CD4-positive, alpha-beta T cell treated with Interleukin-6 at 100 ng/mL for 8 hours (primary cell): Measurements from ENCODE around the gene ZNF821.
"Not testable (repeated sequence)": the region's sequence is repeated elsewhere in the genome, so short reads cannot be mapped to it uniquely, and the experiment has no call there.

Experiments
- DNase-seq: peaks from one replicate; pipeline ENCODE4 v3.0.0-alpha.2; 2020; ENCODE audit warnings: mixed read lengths, low spot score

ZNF821 gene

GRCh38 chr16:71899171-71899570 is 15.2 kb upstream of the ZNF821 start:
- no peak for DNase-seq

DNA sequence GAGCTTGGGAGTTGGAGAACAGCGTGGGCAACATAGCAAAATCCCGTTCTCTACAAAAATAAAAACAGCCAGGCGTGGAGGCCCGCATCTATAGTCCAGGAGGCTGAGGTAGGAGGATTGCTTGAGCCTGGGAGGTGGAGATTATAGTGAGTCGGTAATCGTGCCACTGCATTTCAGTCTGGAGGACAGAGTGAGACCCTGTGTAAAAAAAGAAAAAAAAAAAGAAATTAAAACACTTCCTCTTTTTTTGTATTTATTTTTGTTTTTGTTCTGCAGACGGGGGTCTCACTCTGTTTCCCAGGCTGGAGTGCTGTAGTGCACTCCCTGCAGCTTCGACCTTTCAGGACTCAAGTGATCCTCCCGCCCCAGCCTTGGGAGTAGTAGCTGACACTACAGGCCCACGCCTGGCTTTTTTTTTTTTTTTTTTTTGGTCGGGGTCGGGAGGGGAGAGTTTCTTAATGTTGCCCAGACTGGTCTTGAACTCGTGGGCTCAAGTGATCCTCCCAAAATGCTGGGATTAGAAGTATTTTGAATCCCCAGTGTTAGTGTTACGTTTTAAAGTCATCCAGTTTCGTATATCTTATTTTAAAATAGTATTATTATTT is 12.9 kb upstream of the ZNF821 start:
- DNase-seq = no peak

DNA sequence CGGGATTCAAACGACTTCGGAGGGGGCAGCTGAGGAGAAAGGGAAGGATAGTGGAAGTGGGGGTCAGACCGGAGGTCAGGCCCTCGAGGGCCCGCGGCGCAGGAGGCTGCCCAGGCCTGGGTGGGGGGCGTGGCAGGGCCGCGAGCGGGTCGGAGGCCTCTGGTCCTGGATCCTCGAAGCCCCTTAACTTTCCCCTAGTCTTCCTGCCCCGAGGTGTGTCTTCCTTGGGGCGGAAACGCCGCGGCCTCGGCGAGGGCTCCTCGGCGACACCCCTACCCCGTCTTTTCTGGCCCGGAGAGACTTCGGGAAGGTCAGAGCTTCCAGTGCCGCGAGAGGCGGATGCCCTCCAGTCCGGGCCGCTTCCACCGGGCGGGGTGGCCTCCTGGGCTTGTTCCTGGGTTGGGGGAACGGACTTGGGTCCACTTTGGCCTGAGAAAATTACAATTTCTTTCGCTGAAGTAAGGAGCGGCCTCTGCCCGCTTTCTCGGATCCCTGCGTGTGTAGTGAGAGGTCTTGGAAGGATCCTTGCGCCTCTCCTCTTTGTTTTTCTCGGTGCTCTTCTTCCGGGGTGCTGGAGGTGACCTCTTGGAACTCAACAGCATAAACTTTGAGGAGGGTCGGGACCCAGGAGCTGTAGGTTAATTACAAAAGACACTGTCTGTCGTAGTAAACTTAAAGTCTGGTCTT is 11.8 kb upstream of the ZNF821 start:
- DNase-seq = peak; percentile 22

DNA sequence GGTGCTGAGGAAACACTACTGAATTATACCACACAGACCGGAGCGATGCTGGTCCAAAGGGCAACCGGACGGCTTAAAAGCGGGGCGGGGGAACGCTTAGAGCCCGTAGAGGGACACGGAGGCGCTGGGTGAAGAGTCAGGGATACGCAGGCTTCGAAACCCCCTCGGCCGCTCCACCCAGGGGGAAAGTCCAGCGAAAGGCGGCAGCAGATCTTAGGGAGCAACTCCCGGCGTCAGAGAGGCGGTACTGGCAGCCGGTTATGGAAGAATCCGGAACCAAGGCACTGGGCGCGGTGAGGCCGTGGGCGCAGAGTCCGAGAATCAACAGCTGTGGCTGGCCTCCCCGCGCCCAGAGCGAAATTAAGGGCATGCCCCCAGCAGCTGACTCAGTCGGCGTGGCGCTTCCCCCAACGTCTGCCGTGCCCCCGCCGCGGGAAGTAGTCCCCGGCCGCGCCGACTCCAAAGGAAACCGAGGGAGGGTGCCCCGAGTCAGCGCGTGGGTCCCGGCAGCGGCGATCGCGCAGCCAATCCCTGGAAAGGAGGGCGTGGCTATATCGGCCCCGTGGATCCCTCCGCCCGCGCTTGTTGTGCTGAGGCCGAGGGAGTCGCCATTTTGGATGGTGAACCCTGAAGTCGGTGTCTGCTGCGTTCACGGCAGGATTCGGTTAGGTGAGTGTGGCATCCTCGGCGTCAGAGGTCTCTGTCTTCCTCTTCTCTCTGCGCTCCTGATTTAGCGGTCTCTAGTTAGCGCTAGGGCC is 11.1 kb upstream of the ZNF821 start, which contains the start of gene IST1:
IST1 (plus strand) TSS at position 611 of the 758 bp plus-strand sequence. CDS start 20,110 bp downstream, outside the sequence.
- peak; percentile 97 for DNase-seq

DNA sequence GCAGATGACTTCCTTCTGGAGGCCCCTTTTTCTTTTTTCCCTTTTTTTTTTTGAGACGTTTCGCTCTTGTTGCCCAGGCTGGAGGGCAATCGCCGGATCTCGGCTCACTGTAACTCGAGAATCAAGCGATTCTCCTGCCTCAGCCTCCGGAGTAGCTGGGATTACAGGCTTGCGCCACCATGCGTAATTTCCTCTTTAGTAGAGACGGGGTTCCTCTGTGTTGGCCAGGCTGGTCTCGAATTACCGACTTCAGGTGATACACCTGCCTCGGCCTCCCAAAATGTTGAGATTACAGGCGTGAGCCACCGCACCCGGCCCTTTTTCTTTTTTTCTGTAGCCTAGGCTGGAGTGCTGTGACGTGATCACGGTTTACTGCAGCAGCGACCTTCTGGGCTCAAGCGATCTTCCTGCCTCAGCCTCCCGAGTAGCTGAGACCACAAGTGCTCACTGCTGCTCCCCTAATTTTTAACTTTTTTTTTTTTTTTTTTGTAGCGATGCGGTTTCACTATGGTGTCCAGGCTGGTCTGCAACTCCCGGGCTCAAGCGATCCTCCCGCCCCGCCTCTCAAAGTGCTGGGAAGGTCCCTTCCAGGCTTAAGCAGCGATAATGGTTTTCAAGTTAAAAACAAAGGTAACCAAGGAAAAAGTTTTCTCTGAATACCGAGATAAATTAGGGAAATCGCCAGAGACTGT is 10.4 kb upstream of the ZNF821 start:
- DNase-seq = peak; percentile 44

- no peak for DNase-seq
Observed at GRCh38 chr16:71893888-71894228, 9.9 kb upstream of the ZNF821 start.

DNA sequence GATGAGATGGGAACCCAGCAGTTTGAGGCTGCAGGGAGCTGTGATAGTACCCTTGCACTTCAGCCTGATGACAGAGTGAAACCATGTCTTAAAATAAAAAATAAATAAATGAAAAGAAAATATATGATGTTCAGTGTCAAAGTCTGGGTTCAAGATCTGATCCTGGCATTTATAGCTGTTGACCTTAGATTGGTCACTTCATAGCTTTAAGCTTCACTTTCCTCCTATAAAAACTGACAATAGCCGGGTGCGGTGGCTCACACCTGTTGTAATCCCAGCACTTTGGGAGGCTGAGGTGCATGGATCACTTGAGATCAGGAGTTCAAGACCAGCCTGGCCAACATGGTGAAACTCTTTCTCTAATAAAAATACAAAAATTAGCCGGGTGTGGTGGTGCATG is 5.2 kb upstream of the ZNF821 start:
- no peak for DNase-seq

- DNase-seq = no peak
Observed at GRCh38 chr16:71885261-71885650, 1.3 kb upstream of the ZNF821 start.

DNA sequence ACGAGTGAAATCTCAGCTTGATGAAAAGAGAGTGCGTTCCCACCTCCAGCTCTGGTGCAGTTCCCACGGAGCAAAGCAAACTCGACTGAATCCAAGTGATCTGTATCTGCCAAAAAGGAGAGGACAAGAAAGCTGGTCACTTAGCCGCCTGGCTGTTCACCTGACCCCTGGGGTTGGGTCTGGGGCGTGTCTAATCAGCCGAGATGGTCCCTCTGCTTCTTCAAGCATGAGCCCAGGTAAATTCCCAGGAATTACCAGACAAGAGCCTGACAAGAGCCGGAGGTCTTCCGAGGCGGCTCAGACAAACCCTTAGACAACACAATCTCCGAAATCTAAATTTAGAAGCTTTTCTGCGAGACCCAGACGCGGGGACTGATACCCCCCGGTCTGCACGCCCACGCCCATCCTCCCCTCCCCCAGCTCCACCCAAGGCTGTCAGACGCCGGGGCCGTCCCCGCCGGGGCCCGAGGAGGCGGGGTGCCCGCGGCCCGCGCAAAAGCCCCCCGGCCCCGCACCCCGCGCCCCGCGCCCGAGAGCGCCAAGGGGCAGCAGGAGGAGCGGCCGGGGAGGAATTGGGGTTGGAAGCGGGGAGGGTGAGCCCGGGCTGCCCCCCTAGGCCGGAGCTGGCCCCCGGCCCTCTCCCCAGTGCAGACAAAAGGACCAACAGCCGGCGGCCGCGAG is 674 bp downstream of the ZNF821 start:
- peak; percentile 36 for DNase-seq

DNA sequence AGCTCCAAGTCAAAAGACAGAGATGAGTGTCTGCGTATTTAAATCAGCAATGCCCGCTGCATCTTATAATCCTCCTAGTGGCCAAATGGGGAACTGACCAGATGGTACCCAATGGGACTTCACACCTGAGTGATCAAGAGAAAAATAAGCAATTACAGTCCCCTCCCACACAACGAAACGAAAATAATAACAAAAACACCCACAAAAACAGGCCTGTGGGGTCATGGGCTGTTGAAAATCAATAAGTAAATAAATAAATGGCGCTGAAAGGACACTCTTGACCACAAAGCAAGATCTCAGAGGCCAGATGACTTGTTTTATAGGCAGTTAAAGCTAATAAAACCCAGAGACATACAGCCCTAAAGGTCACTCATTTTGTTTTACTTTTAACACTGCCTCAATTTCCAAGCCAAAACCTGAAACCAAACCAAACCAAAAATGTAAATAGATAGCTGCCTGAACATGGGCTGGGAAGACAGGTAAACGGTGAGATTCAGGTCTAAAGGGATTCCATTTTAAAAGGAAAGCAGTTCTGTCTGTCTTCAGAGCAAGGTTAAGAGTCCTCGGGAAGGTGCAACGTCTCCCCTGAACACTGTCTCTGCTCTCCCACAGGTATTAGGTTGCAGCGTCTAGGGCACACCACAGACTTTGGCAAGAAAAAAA is 1.3 kb downstream of the ZNF821 start:
- DNase-seq = peak; percentile 84

DNA sequence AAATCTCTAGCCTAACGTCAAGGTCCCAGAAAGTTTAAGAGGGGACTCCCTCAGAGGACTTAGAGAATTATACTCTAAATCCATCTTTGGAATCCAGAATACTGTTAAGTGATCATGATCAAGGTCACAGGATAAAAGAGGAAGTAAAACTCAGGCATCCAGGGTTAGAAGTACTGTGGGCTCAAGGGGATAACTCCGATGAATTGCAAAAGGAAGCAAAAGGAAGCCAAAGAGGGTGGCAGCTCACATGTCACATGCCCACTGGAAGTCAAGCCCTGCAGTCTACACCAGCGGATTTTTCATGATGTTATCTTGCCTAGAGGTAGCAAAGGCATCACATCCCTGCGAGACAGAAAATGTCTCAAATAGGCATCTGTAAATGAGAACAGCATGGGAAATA is 3.8 kb downstream of the ZNF821 start:
- no peak for DNase-seq

GRCh38 chr16:71878911-71879310 is 5.1 kb downstream of the ZNF821 start:
- no peak for DNase-seq

GRCh38 chr16:71873199-71873598 is 10.8 kb downstream of the ZNF821 start:
- DNase-seq = no peak

- DNase-seq = no peak
Observed at GRCh38 chr16:71870818-71871217, 13.2 kb downstream of the ZNF821 start.

DNA sequence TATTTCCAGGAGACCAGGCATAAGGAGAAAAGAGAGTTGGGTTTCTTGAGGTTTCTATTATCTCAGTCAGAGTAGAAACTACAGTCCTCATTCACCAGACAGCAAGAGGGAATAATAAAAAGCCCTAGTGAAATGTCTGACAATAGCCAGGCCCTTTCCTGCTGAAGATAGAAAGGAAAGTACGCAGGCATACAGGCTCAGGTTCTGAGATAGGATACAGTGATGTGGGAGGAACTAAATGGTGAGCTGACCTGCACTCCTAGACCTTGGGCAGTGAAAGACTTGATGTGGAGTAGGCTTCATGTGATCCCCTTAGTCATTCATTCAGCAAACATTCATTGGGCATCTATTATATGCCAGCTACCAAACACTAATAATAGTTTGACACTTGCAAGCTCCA is 14.9 kb downstream of the ZNF821 start:
- DNase-seq = no peak

DNA sequence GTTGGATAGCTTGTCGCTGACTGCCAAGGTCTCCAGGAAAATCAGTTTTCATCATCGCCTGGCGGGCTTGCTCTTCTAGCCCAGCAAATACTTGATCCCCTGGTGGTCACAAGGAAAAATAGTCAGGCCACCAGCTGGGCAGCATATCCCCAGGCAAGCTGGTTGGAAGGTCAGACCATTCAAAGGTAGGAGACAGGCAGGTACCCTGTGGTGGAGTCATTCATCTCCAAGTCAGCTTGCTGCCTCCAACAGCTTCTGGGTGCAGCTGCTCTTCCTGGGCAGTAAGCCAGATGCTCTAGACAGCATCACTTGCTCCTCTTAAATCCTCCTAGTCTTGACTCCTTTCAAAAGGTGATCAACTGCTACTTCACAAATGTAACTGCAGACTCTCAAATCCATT is 16.0 kb downstream of the ZNF821 start:
- no peak for DNase-seq

- not testable (repeated sequence) for DNase-seq
Observed at GRCh38 chr16:71867175-71867574, 16.8 kb downstream of the ZNF821 start.

DNA sequence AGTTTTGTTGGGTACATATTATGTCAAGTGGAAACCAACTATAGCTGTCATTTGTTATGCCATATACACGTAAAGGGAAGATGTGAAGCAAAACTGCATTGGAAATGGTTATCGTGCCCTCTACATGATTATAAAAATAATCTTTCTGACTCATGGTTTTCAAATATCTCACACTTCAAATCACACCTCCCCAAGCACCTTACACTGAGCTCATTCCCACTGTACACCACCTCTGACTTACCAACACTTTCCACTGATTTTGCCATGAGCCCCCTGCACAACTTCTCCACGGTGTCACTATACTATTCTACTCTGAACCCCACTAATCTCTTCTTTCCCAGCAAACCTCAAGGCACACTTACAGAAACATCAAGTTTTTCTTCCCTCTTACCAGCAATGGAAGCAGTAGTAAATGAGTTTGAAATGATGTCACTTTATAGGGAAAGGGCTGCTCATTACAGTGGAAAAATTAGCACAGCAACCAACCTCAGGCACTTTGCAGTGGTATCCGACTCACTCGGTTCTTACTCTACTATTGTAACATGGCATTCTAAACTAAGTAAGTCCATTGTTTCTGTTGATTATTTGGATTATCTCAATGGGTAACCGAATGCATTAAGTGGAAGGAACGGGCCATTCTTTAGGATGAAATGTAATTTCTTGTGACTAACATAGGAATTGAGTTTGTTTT is 18.7 kb downstream of the ZNF821 start:
- no peak for DNase-seq

DNA sequence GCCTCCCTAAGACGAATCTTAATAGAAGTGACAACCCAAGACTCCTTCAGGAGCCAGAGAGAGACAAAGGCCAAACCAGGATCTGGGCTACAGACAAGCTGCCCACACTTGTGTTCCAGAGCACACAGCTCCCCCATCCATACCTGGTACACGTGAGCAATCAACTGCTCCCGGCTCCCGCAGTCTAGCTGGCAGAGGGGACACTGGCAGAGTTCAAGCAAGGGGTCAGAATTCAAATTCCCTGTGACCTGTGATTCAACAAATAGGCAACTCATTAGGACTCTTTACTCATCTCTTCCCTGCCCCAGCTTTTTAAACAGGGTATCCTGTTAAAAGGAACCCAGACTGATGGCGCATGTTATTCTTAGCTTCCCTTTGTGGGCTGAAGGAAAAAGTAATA is 20.0 kb downstream of the ZNF821 start:
- no peak for DNase-seq

GRCh38 chr16:71859762-71860521 is 24.0 kb downstream of the ZNF821 start:
- DNase-seq = no peak
